SK-N-SH (cell line): ENCODE results near the gene TMCC2. TPM values are rescaled to one million over a fixed set of nuclear protein-coding genes. Genes with fewer than 3 reads are reported as not detected.

Experiments
- CTCF ChIA-PET: fragments of 300-600, 350-600 bp; formaldehyde crosslinking; extraction: SDS; loops from one replicate; lab custom pipeline; 2021; lab: Yijun Ruan, JAX
- POLR2A ChIA-PET: fragments of 350-600 bp; sonication (Branson Sonifier 250); formaldehyde crosslinking; extraction: SDS; loops from one replicate; lab custom pipeline; 2020; ENCODE audit warnings: antibody characterized with exemption, inconsistent platforms; lab: Yijun Ruan, JAX
- DNase-seq: peaks from one replicate; pipeline ENCODE4 v3.0.0; 2012
- H2AFZ ChIP-seq: fragments of 200-600 bp; sonication (generic); 2 replicates; pipeline ENCODE4 v1.8.1; 2016; ENCODE audit warnings: antibody characterized with exemption, mild to moderate bottlenecking, low read depth
- H3F3A ChIP-seq: fragments of 200-600 bp; sonication (generic); replicated peaks from 2 replicates; pipeline ENCODE3; 2016; ENCODE audit warnings: antibody characterized with exemption, mild to moderate bottlenecking; ENCODE audit not compliant: insufficient read depth
- H3K27ac ChIP-seq, 2 experiments: fragments of 200-500 bp in 1 of 2; fragments of 200-600 bp in 1 of 2; sonication (Bioruptor generic) in 1 of 2; sonication (generic), shearing (Covaris generic) in 1 of 2; 2 replicates each; pipeline versions ENCODE4 v1.5.1 to v1.6.1; 2014 to 2016; ENCODE audit warnings: low read depth in 2 of 2, inconsistent platforms in 1 of 2, low read length in 1 of 2, mild to moderate bottlenecking in 1 of 2, mixed read lengths in 1 of 2
- H3K27me3 ChIP-seq: fragments of 200-600 bp; sonication (generic), shearing (Covaris generic); 2 replicates; pipeline ENCODE4 v1.6.1; 2016; ENCODE audit warnings: mixed run types; ENCODE audit not compliant: insufficient read depth
- H3K36me3 ChIP-seq, 2 experiments: fragments of 200-500 bp in 1 of 2; fragments of 200-600 bp in 1 of 2; sonication (Bioruptor generic) in 1 of 2; sonication (generic) in 1 of 2; replicated peaks in 1 of 2; 2 replicates each; pipeline versions ENCODE3 to v1.5.1; 2014 to 2016; ENCODE audit warnings: low read length in 1 of 2, mild to moderate bottlenecking in 1 of 2; ENCODE audit not compliant: insufficient read depth in 2 of 2, control insufficient read depth in 1 of 2
- H3K4me1 ChIP-seq, 2 experiments: fragments of 200-500 bp in 1 of 2; fragments of 200-600 bp in 1 of 2; sonication (Bioruptor generic) in 1 of 2; sonication (generic), shearing (Covaris generic) in 1 of 2; 2 replicates each; pipeline versions ENCODE4 v1.5.1 to v1.6.1; 2014 to 2016; ENCODE audit warnings: low read depth in 1 of 2, low read length in 1 of 2, mixed run types in 1 of 2; ENCODE audit not compliant: insufficient read depth in 2 of 2, control insufficient read depth in 1 of 2
- H3K4me2 ChIP-seq: fragments of 200-600 bp; sonication (generic), shearing (Covaris generic); 2 replicates; pipeline ENCODE4 v1.6.1; 2017; ENCODE audit warnings: mixed run types
- H3K4me3 ChIP-seq, 2 experiments: fragments of 200-500 bp in 1 of 2; fragments of 200-600 bp in 1 of 2; sonication (Bioruptor generic) in 1 of 2; sonication (generic), shearing (Covaris generic) in 1 of 2; 2 replicates each; pipeline versions ENCODE4 v1.5.1 to v1.8.1; 2014 to 2016; ENCODE audit warnings: low read depth in 2 of 2, inconsistent platforms in 1 of 2, low read length in 1 of 2, mild to moderate bottlenecking in 1 of 2, mixed read lengths in 1 of 2, moderate library complexity in 1 of 2
- H3K79me2 ChIP-seq: fragments of 200-600 bp; sonication (generic); 2 replicates; pipeline ENCODE4 v1.8.1; 2017; ENCODE audit warnings: mild to moderate bottlenecking; ENCODE audit not compliant: insufficient read depth
- H3K9ac ChIP-seq: fragments of 200-600 bp; sonication (generic); 2 replicates; pipeline ENCODE4 v1.6.1; 2017; ENCODE audit warnings: mixed run types
- H3K9me2 ChIP-seq: fragments of 200-600 bp; sonication (generic); 2 replicates; pipeline ENCODE4 v1.6.1; 2017; ENCODE audit warnings: mixed run types
- H3K9me3 ChIP-seq: fragments of 200-600 bp; sonication (generic); 2 replicates; pipeline ENCODE4 v1.6.1; 2017; ENCODE audit warnings: mixed run types, mild to moderate bottlenecking, moderate library complexity
- H4K20me1 ChIP-seq: fragments of 200-600 bp; sonication (generic); 2 replicates; pipeline ENCODE4 v1.6.1; 2017; ENCODE audit warnings: mild to moderate bottlenecking, mixed run types; ENCODE audit not compliant: insufficient read depth
- CHD2 ChIP-seq: fragments of 150-350 bp; IDR thresholded peaks from 2 replicates; pipeline ENCODE4 v1.6.1; 2018; ENCODE audit warnings: low read length; ENCODE audit not compliant: partially characterized antibody
- EP300 ChIP-seq, 2 experiments: IDR thresholded peaks; 2 replicates each; pipeline versions ENCODE4 v1.4.0 to v1.6.1; 2012; ENCODE audit warnings: borderline replicate concordance in 1 of 2, low read depth in 1 of 2, low read length in 1 of 2
- EZH2phosphoT487 ChIP-seq: fragments of 200-600 bp; sonication (generic); IDR thresholded peaks from 2 replicates; pipeline ENCODE4 v1.6.1; 2017; ENCODE audit warnings: low read depth, mixed run types, mild to moderate bottlenecking, antibody characterized with exemption, moderate library complexity, borderline replicate concordance
- FOXJ3 ChIP-seq: sonication (generic); formaldehyde crosslinking; IDR thresholded peaks from 2 replicates; pipeline ENCODE4 v1.5.1; 2020; ENCODE audit warnings: mild to moderate bottlenecking, missing genetic modification reagents
- GATA2 ChIP-seq: sonication (generic); formaldehyde crosslinking; IDR thresholded peaks from 2 replicates; pipeline ENCODE4 v1.5.0; 2020; ENCODE audit warnings: mild to moderate bottlenecking, missing genetic modification reagents
- JUND ChIP-seq: IDR thresholded peaks from 2 replicates; pipeline ENCODE4 v1.4.0; 2012
- MEF2A ChIP-seq: IDR thresholded peaks from 2 replicates; pipeline ENCODE4 v1.4.0; 2012; ENCODE audit warnings: low read depth, borderline replicate concordance
- MXI1 ChIP-seq: IDR thresholded peaks from 2 replicates; pipeline ENCODE4 v1.6.1; 2012; ENCODE audit warnings: mild to moderate bottlenecking, low read depth, low read length, improper control_type of control experiment
- NRF1 ChIP-seq: IDR thresholded peaks from 2 replicates; pipeline ENCODE4 v1.6.1; 2012; ENCODE audit warnings: low read depth, mild to moderate bottlenecking, low read length
- RCOR1 ChIP-seq: fragments of 150-350 bp; IDR thresholded peaks from 2 replicates; pipeline ENCODE4 v1.6.1; 2017; ENCODE audit warnings: antibody characterized with exemption, low read length
- REST ChIP-seq: IDR thresholded peaks from 2 replicates; pipeline ENCODE4 v1.6.1; 2012; ENCODE audit warnings: mild to moderate bottlenecking, low read depth, low read length, moderate library complexity
- SIN3A ChIP-seq: IDR thresholded peaks from 2 replicates; pipeline ENCODE4 v1.6.1; 2012; ENCODE audit warnings: low read depth, mild to moderate bottlenecking, low read length, moderate library complexity, borderline replicate concordance
- TAF1 ChIP-seq: IDR thresholded peaks from 2 replicates; pipeline ENCODE4 v1.6.1; 2012; ENCODE audit warnings: low read depth, mild to moderate bottlenecking, low read length, moderate library complexity, borderline replicate concordance
- YY1 ChIP-seq: IDR thresholded peaks from 2 replicates; pipeline ENCODE4 v1.4.0; 2012; ENCODE audit warnings: low read depth, mild to moderate bottlenecking
- WGBS: methylation state at CpG from one replicate; pipeline ENCODE4 v1.1.6; 2017; ENCODE audit warnings: low lambda C conversion rate; 5-methylcytosine and 5-hydroxymethylcytosine counted together
- polyA plus RNA-seq, 3 experiments: library from polyadenylated mRNA; depleted of rRNA; stranded (reverse); fragments of >200 nt; gene quantifications; 2 replicates each; pipeline ENCODE4 v1.2.3, GENCODE V29; 2012
- TF ChIP-seq, protein P1 (sequence below): fragments of 150-350 bp; IDR thresholded peaks from 2 replicates; pipeline ENCODE4 v1.6.1; 2016; ENCODE audit warnings: mild to moderate bottlenecking, low read depth, low read length
- TF ChIP-seq, protein P2 (sequence below): IDR thresholded peaks from 2 replicates; pipeline ENCODE4 v1.4.0; 2012; ENCODE audit warnings: low read depth, borderline replicate concordance
- TF ChIP-seq, protein P3 (sequence below): IDR thresholded peaks from 2 replicates; pipeline ENCODE4 v1.4.0; 2012; ENCODE audit warnings: low read depth
- TF ChIP-seq, protein P4 (sequence below): fragments of 150-350 bp; IDR thresholded peaks from 2 replicates; pipeline ENCODE4 v1.6.1; 2017; ENCODE audit warnings: antibody characterized with exemption, low read length, low read depth, borderline replicate concordance
- TF ChIP-seq, protein P5 (sequence below): IDR thresholded peaks from 2 replicates; pipeline ENCODE4; 2012

The TMCC2 gene
- polyA plus RNA-seq, 1 of the 3 experiments (the other 2 are of a cell fraction) = 6.0 TPM

GRCh38 chr1:205228093-205228521 lies 361 bp downstream of the TMCC2 start:
- Histone ChIP-seq H3K27ac (no peak overlapping the region), H3F3A (peaks cover 10% of the 10 kb centered on the region), H3K27me3 (no peaks in the 10 kb centered on the region), H3K4me1 (peaks cover 4 to 21% of the 10 kb centered on the region in 2 experiments; a peak in 2 of 4 replicates), H3K9me2 (no peaks in the 10 kb centered on the region), H4K20me1 (peaks cover 3% of the 10 kb centered on the region; the same call in 1 of the 2 replicates), H3K4me2 (peak overlapping the region; percentile 99), H2AFZ (peak overlapping the region; percentile 89), H3K9ac (peak overlapping the region; percentile 53; the same call in 1 of the 2 replicates), H3K79me2 (no peaks in the 10 kb centered on the region), H3K4me3 (peak overlapping the region; percentile 78 to 81), H3K9me3 (no peaks in the 10 kb centered on the region), H3K36me3 (no peaks in the 10 kb centered on the region)
- POLR2A ChIA-PET = interaction anchor here (0.7 kb wide), 1 partner anchor 17 kb away, joined by 3 read pairs; the partner anchor contains the start of gene DSTYK
- WGBS = 1% methylated on average over 7 of the region's 27 CpGs
- CTCF ChIA-PET = interaction anchor here (0.6 to 8.2 kb wide), 17 partner anchors 10 to 614 kb away, joined by 3 to 154 read pairs (median 3); partner anchors contain the start of genes DSTYK and NUAK2
- DNase-seq = no peak
- TF ChIP-seq CHD2 (no peak), EZH2phosphoT487 (no peak), YY1 (no peak), REST (no peak), MXI1 (no peak), TAF1 (no peak), MEF2A (no peak), RCOR1 (no peak), JUND (no peak), GATA2 (CRISPR knock-in tag) (no peak), FOXJ3 (no peak), SIN3A (no peak), EP300 (IDR thresholded peaks at IDR 0.05; ENCODE audit: borderline replicate concordance in 1 of 2, low read depth in 1 of 2, low read length in 1 of 2) (no peak), NRF1 (no peak)
- TF ChIP-seq, protein P1, sequence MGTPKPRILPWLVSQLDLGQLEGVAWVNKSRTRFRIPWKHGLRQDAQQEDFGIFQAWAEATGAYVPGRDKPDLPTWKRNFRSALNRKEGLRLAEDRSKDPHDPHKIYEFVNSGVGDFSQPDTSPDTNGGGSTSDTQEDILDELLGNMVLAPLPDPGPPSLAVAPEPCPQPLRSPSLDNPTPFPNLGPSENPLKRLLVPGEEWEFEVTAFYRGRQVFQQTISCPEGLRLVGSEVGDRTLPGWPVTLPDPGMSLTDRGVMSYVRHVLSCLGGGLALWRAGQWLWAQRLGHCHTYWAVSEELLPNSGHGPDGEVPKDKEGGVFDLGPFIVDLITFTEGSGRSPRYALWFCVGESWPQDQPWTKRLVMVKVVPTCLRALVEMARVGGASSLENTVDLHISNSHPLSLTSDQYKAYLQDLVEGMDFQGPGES = no peak
- TF ChIP-seq, protein P2, sequence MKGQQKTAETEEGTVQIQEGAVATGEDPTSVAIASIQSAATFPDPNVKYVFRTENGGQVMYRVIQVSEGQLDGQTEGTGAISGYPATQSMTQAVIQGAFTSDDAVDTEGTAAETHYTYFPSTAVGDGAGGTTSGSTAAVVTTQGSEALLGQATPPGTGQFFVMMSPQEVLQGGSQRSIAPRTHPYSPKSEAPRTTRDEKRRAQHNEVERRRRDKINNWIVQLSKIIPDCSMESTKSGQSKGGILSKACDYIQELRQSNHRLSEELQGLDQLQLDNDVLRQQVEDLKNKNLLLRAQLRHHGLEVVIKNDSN = no peak
- TF ChIP-seq, protein P3, sequence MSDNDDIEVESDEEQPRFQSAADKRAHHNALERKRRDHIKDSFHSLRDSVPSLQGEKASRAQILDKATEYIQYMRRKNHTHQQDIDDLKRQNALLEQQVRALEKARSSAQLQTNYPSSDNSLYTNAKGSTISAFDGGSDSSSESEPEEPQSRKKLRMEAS = no peak
- TF ChIP-seq, protein P4, sequence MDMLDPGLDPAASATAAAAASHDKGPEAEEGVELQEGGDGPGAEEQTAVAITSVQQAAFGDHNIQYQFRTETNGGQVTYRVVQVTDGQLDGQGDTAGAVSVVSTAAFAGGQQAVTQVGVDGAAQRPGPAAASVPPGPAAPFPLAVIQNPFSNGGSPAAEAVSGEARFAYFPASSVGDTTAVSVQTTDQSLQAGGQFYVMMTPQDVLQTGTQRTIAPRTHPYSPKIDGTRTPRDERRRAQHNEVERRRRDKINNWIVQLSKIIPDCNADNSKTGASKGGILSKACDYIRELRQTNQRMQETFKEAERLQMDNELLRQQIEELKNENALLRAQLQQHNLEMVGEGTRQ = no peak
- TF ChIP-seq, protein P5, sequence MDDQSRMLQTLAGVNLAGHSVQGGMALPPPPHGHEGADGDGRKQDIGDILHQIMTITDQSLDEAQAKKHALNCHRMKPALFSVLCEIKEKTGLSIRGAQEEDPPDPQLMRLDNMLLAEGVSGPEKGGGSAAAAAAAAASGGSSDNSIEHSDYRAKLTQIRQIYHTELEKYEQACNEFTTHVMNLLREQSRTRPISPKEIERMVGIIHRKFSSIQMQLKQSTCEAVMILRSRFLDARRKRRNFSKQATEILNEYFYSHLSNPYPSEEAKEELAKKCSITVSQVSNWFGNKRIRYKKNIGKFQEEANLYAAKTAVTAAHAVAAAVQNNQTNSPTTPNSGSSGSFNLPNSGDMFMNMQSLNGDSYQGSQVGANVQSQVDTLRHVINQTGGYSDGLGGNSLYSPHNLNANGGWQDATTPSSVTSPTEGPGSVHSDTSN = no peak
